Skin of body (tissue), 2 donors: ENCODE data around the gene CLP1. TPM values are rescaled to one million over a fixed set of nuclear protein-coding genes. Genes with fewer than 3 reads are reported as not detected.

Source experiments
- DNase-seq: peaks from one replicate; lab custom pipeline; 2025; lab: John Stamatoyannopoulos, UW
- total RNA-seq: library from RNA; depleted of rRNA; stranded (reverse); fragments of >200 nt; gene quantifications from one replicate; pipeline ENCODE4 v1.2.3, GENCODE V29; 2014

CLP1 gene
- total RNA-seq = 9.7 TPM

- peak; percentile 99 for DNase-seq
Measured at GRCh38 chr11:57657194-57658022, at the start of gene CLP1. Gene CLP1, plus strand, starts transcription at chr11:57657762. Its CDS starts 1,715 bp downstream, at chr11:57659477.

- DNase-seq = no peak
Measured at GRCh38 chr11:57610170-57610569, 47.4 kb upstream of the CLP1 start.

- DNase-seq = no peak
Measured at GRCh38 chr11:57614234-57614772, 43.3 kb upstream of the CLP1 start.

GRCh38 chr11:57615308-57615707 lies 42.3 kb upstream of the CLP1 start:
- no peak for DNase-seq

GRCh38 chr11:57616595-57616994 lies 41.0 kb upstream of the CLP1 start:
- DNase-seq = no peak

- no peak for DNase-seq
Measured at GRCh38 chr11:57618438-57618837, 39.1 kb upstream of the CLP1 start.

- no peak for DNase-seq
Measured at GRCh38 chr11:57619331-57619730, 38.2 kb upstream of the CLP1 start.

GRCh38 chr11:57620467-57620866 lies 37.1 kb upstream of the CLP1 start:
- DNase-seq = no peak

- DNase-seq = no peak
Measured at GRCh38 chr11:57622263-57622662, 35.3 kb upstream of the CLP1 start.

GRCh38 chr11:57624864-57625263 lies 32.7 kb upstream of the CLP1 start:
- DNase-seq = no peak

GRCh38 chr11:57626895-57627294 lies 30.7 kb upstream of the CLP1 start:
- DNase-seq = no peak

GRCh38 chr11:57630171-57630570 lies 27.4 kb upstream of the CLP1 start:
- no peak for DNase-seq

GRCh38 chr11:57632116-57632515 lies 25.4 kb upstream of the CLP1 start:
- DNase-seq = no peak

GRCh38 chr11:57633394-57634070 lies 24.0 kb upstream of the CLP1 start:
- DNase-seq = no peak

GRCh38 chr11:57634311-57634710 lies 23.3 kb upstream of the CLP1 start:
- no peak for DNase-seq

GRCh38 chr11:57635246-57635645 lies 22.3 kb upstream of the CLP1 start:
- no peak for DNase-seq

- no peak for DNase-seq
Measured at GRCh38 chr11:57637626-57638004, 19.9 kb upstream of the CLP1 start.

GRCh38 chr11:57638005-57638781 lies 19.4 kb upstream of the CLP1 start:
- peak; percentile 91 for DNase-seq

- no peak for DNase-seq
Measured at GRCh38 chr11:57638811-57639320, 18.7 kb upstream of the CLP1 start.

GRCh38 chr11:57639321-57640067 lies 18.1 kb upstream of the CLP1 start:
- DNase-seq = peak; percentile 61
